SIG-M5 treated with dmso at 0.1 percent for 504 hours (cell line): ENCODE measurements around the gene ASPG.

ENCODE experiments used
- DNase-seq: peaks from one replicate; lab custom pipeline; 2025; ENCODE audit not compliant: unreplicated experiment; lab: John Stamatoyannopoulos, UW

Gene ASPG

GRCh38 chr14:104158827-104159798, 73.6 kb downstream of the ASPG start:
- DNase-seq = no peak

GRCh38 chr14:104159990-104160389, 74.5 kb downstream of the ASPG start:
- no peak for DNase-seq

GRCh38 chr14:104161602-104162367, 76.3 kb downstream of the ASPG start:
- DNase-seq = no peak

GRCh38 chr14:104162495-104162894, 77.0 kb downstream of the ASPG start:
- DNase-seq = no peak

GRCh38 chr14:104163541-104163940, 78.0 kb downstream of the ASPG start:
- DNase-seq = no peak

GRCh38 chr14:104164041-104164440, 78.5 kb downstream of the ASPG start:
- no peak for DNase-seq

GRCh38 chr14:104164512-104164911, 79.0 kb downstream of the ASPG start:
- DNase-seq = no peak
